GM21528 (cell line): ENCODE measurements around the gene ENPEP.
"Not testable (repeated sequence)": the region's sequence is repeated elsewhere in the genome, so short reads cannot be mapped to it uniquely, and the experiment has no call there.

Experiments used
- ATAC-seq: cut with Tn5 transposase; IDR thresholded peaks from one replicate; pipeline ENCODE4 v1.9.1; 2021; ENCODE audit warnings: mild to moderate bottlenecking, moderate library complexity; ENCODE audit not compliant: unreplicated experiment, low FRiP score

Gene ENPEP

DNA sequence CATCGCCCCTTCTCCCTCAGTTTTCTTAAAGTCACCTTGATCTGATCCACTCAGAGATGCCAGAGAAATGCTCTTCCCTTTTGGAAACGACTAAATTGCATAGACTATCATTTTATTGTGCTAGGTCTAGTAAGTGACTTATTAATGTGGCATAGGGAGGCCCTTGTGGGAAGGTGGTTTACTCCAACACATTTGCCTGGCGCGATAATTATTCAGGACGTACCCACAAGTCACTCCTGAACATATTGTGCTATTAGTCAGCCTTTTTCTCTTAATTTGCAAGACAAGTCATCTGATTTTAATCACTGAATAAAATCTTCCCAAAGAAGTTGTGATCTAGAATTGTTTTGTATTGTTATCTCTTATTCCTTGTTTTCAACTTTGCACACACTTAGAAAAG is 7.6 kb downstream of the ENPEP start:
- ATAC-seq, result no peak

DNA sequence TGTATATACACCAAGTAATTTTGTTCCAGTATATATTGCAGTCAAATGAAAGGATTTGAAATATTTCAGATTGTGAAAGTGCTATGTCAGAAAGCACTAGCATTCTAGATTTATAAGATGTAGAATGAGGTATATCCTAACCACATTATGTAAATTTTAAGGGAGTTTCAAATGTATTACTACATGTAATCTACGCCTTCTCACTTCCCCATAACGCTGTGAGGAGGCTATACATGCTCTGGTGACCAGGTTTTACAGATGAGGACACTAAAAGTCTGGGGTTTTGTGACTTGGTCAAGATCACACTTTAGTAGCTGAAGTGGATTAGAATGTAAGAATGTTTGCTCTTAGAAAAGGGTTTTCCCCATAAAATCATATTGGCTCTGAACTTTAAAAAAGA is 8.1 kb downstream of the ENPEP start:
- ATAC-seq, result peak; percentile 100

DNA sequence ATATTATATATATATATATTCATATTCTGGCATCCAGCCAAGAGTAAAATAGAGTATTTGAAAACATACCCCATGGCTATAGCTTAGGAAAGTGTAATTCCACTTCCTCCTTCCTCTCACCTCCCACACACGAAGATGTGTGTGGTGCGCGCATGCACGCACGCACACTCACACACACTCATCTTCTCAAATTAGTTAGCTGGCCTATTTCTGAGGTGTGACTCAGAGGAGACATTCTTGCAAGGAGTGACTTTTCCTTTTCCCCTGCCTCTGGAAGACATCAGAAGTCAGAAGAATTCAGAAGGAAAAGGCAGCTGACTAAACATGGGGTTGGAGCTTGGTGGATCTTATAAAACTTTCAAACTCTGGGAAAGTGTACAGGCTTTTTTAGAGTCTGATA is 8.8 kb downstream of the ENPEP start:
- ATAC-seq, result peak; percentile 39

DNA sequence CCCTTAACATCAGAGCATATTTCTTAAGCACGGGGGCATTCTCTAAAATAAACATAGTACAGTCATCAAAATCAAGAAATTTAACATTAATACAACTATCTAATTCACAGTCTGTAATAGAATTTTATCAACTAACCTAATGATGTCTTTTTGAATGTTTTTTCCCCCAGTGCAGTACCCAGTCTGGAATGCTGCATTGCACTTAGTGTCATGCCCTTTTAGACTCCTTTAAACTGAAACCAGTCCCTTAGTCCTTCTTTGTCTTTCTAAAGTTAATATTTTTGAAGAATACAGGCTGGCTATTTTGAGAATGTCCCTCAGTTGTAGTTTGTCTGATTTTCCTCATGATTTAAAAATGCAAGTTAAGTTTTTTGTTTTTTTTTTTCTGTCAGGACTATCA is 9.5 kb downstream of the ENPEP start:
- ATAC-seq, result no peak

DNA sequence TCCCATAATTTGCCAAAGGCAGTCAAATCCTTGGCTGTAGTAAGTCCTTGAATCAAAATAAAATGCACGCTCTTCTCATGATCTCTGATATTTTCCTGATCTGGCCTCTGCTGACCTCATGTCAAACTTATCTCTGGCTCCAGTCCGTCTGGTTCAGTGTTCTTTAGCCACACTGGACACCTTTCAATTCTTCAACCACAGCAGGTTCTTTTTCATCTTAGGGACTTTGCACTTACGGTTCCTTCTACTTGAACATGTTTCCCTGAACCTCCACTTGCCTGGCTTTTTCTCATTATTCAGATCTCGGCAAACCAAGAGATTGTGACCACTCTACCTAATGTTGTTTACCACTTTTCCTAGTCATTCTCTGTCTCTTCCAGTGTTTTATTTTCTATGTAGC is 10.3 kb downstream of the ENPEP start:
- ATAC-seq, result no peak

DNA sequence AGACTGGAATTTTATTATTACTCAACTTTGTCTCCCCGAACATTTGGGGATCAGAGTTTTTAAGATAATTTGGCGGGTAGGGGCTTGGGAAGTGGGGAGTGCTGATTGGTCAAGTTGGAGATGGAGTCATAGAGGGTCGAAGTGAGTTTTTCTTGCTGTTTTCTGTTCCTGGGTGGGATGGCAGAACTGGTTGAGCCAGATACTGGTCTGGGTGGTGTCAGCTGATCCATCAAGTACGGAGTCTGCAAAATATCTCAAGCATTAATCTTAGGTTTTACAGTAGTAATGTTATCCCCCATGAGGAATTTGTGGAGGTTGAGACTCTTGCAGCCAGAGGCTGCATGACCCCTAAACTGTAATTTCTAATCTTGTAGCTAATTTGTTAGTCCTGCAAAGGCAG is 10.9 kb downstream of the ENPEP start:
- ATAC-seq, result not testable (repeated sequence)

DNA sequence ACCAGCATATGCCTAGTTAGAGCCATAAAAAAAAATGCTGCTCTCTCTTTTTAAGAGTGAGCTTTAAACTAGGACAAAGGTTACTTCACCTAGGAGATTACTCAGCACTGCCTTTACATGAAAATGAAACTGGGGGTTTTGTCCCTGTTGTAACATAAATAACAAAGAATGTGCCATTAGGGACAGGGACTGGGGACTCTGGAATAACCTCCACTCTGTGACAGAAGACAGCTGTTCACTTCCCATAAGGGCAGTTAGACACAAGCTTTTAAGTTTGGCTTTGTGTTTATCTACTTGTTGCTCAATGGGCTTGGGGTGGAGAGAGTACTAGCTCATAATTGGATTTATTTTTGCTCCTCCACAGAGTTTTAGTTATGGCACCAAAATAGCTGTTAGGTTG is 11.9 kb downstream of the ENPEP start:
- no peak for ATAC-seq

DNA sequence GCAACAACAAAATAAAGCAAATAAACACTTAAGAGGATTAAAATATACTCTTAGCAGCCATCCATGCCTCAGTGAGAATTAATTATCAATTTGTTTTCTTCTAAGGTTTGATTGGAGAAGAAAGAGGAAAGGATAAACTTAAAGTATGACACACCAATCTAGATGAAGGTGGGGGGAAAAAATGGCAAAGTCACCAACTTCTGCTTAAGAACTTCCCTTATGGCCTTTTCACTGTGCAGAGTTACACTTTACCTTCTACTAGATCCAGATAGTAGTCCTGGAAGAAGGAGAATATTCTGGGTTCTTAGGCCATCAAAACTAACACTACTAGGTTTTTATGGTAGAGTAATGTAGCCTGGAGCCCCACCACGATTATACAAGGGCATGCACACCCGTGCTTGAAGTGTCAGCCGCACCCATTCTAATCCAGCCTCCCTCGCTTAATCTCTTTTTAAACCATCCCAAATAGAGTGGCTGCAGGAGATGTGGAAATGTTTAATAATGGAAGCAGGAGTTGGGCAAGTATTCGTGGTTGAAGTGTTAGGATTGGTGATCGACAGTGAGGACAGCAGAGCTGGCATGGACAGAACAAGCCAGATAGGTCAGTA is 14.1 kb downstream of the ENPEP start:
- no peak for ATAC-seq

DNA sequence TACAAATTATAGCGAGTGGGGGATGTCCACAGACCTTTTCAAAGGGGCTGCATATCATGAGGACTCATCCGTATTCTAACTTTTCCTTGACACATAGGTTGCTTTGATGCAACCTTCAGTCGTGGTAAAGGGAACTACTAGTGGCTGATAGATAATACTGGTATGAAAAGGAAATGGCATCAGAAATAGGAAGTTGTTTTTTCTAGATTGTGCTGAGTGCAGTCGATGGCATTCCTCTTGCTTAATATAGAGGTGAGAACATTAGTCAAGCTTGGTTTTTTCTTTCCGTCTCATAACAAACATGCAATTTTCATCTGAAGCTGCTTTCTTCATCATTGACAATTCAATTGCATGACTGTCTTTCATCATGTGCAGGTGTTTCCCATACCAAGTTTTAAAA is 16.6 kb downstream of the ENPEP start:
- ATAC-seq, result no peak

DNA sequence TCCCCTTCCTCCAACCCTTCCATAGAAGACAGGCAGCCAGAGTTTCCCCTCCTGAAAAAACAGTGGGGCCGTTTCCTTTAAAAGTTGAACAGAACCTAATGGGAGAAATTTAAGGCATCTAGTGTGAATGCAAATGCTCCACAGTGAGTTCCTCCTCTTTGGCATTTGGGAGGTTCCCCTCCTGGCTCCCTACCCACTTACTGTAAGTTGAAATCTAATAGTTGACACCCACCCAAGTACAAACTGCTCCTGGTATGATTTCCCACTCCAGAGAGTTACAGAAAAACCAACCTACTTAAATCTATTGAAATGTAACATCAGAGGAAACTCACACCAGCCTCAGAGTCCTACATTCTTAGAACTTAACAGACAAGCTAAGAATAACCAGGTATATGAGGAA is 17.6 kb downstream of the ENPEP start:
- no peak for ATAC-seq

DNA sequence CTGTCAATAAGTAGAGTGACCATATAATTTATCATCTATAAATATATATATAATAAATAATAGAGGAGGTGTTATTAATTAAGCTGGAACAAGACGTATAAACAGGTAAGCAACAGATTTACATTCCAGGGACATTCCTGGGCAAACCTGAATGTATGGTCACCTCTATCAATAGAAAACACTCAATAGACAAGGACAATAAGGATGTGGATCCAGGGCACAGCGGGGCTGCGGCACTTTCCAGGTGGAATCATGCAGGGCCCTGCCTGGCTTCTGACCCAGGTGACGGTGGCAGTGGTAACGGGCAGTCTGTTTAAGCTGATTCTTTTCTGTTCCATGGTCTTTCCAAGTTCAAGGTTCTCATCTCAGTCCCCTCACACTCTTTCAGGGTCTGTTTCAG is 22.5 kb downstream of the ENPEP start:
- no peak for ATAC-seq

DNA sequence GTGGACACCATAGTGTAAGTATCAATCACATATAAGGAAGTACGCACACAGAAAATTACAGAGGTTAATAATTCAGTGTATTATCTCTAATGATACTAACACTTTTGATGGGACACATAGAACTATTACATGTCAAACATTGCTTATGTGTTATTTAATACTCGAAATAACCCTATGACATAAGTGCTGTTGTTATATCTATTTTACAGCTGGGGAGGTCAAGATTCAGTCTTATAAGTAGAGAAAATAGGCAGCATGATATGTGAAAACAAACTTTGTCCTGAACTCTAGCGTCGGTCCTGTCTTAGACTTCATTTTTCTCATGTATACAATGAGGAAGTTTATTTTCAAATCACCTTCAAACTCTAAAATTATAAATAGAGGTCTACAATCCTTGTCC is 23.2 kb downstream of the ENPEP start:
- no peak for ATAC-seq

DNA sequence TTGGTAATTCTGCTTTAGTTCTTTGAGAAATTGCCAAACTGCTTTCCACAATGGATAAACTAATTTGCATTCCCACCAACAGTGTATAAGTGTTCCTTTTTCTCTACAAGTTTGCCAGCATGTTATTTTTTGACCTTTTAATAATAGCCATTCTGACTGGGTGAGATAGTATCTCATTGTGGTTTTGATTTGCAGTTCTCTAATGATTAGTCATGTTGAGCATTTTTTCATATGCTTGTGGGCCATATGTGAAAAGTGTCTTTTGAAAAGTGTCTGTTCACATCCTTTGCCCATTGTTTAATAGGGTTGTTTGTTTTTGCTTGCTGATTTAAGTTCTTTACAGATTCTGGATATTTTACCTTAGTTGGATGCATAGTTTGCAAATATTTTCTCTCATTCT is 25.9 kb downstream of the ENPEP start:
- no peak for ATAC-seq

DNA sequence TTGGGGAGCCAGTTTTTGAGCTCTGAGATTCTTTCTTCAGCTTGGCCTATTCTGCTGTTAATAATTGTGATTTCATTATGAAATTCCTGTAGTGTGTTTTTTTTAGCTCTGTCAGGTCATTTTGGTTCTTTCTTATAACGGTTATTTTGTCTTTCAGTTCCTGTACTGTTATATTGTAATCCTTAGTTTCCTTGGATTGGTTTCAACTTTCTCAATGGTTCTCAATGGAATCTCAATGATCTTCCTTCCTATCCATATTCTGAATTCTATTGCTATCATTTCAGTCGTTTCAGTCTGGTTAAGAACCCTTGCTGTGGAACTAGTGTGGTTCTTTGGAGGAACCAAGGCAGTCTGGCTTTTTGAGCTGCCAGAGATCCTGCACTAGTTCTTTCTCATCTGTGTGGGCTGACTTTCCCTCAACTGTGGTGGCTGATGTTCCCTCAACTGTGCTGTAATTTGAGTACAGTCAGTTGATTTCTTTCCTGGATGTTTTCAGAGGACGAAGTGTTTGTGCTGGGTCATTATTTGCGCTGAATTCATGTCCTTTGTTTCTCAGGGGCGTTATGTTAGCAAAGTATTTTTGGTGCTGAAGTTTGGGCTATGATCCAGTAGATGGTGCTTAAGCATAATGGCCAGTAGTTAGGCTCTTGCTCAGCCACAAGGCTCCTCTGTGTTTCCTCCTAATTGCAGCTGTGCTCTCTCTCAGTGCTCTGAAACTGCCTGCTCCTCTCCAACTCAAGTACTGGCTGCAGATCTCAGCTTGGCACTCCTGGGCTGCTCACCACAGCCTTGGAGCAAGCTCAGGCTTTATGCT is 27.5 kb downstream of the ENPEP start:
- ATAC-seq, result no peak

DNA sequence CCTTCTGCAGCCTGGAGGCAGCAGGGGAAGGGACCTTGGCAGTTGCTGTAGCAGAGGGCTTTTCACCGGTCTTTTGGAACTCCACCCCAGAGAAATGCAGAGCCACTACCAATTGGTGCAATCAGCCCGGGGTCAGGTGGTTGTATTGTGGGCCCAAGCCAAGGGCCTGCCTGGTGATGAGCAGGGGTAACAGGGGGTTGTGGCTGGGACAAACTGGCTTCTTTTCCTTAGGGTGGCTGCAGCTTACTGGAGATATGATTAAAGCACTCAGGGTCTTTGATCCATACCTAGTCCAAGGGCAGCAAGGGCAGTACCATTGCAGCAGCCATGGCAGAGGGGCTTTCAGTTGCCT is 28.1 kb downstream of the ENPEP start:
- no peak for ATAC-seq

DNA sequence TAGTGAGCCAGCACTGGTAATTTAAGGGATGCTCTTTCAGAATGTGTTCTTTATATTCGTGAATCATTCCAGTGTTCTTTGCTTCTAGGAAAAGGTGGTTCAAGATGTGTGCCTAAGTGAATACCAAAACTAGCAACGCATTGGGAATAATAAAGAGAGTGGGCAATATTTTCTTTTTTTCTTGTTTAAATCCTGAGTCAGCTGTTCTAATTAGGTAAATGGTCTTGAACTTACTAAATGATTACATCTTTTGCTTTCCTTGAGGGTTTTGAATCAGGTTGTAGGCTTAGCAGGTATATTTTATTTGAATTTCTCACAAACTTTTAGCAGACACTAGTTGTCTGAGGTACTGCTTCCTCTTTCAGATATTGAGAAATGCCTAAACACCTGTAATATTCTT is 29.5 kb downstream of the ENPEP start:
- no peak for ATAC-seq

DNA sequence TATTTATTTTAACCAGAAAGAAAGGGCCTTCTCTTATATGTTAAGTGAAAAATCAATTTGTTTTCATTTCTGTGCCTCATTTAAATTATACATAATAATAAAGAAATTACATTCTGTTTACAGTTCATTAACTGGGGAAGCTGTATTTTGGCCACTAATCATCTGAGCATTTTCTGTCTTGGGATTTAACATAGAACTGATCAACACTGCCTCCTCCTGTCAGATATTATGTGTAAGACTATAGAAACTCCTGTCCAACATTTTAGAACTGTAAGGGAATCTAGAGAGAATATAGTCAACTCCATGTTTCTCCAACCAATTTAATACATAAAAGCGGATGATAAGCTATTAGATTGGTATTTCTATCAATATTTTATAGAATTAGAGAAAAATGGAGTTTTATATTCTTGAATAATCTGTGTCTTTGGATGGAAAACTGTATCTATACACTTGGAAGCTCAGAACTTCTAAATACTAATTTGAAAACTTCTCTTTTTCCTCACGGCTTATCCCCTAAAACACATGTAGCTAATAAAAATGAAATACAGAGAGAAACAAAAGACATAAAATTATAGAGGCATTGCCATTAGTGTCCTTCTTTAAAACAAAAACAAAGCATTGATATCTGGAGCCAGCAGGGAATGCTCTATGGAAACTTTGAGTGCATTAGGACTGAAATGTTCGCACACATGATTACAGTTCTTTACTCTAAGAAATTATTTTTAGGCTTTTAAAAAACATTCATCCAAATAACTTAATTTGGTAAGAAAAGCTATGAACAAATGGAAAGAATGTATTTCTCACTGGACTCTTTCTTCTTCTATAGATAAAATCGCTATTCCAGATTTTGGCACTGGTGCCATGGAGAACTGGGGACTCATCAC is 33.1 kb downstream of the ENPEP start:
- ATAC-seq, result no peak

DNA sequence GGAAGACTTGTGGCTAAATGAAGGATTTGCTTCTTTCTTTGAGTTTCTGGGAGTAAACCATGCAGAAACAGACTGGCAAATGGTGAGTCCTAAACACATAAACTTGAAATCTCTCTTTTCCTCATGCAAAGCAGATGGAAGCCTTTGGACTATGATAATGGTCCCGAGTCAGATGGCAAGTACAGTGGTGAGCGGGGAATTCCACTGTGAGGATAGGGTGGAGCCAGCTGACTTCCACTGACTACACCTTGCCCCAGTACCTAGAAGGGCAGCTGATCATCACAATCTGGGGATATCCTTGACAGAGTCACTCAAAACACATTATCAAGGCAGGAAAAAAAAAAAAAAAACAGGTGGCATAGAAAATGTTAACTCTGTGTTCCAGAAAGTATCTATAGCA is 34.3 kb downstream of the ENPEP start:
- ATAC-seq, result no peak

DNA sequence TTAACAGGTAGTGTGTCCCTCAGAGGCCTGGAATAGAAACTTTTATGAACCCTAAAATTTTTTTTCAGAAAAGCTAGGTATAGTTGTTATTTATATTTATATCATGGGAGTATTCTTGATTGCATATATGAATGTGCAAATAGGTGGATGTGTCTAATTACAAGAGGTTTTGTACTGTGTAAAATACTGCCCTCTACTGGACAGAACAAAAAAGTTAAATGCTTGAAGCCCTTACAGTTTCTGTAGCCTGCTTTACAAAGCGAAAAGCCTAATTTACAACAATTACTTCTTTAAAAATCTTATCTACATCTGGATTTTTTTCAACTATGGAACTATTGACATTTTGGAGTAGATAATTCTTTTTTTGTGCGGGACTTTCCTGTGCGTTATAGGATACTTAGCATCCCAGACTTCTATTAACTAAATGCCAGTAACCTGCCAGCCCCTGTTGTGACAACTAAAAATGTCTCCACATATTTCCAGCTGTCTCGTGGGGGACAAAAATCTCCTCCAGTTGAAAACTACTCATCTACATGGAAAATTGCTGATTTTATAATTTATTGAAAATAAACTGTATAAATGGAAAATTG is 35.1 kb downstream of the ENPEP start:
- ATAC-seq, result peak; percentile 63

DNA sequence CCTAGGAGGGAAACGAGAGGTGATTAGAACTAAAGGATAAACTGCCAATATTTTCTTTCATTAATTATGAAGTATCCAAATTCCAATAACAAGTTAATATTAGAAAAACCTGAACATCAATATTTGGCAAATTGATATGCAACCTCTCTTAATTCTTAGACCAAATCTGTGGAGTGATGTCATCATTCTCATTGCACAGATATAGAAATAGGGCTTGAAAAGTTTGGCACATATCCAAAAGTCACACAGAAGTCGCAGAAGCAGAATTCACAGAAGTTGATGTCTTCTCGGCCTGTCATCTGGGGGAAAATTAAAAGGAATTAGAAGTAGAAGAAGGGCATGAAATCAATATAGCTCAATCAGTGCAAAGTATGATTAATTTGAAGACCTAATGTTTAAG is 36.9 kb downstream of the ENPEP start:
- no peak for ATAC-seq

DNA sequence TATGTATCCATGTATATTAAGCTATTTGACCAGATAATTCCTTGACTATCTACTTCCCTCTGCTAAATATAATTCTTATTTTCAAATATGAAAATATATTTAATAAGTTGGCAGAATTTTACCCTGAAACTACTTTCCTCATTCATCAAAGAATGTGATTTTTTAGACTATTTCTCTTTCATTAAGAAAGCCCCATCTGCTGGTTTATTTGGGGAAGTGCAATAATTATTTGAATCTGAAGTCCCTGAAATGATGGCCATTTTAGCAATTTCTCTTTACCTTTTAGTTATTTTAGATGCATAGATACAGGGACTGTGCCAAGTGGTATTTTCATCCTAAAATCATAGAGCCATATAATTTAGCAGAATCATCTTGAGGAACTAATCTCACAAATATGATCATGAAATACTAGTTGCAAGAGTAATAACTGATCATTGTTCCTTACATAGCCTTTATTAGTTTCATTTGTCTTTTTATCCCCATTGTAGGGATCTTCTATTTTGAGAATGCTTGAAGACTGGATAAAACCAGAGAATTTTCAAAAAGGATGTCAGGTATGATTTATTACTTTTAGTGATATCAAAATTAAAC is 39.0 kb downstream of the ENPEP start:
- ATAC-seq, result no peak
